Measurements from ENCODE around the gene GNG13. TPM values are rescaled to one million over a fixed set of nuclear protein-coding genes. Genes with fewer than 3 reads are reported as not detected.

GNG13 gene
- total RNA-seq, 2 donors from 2014 or later: not detected

DNA sequence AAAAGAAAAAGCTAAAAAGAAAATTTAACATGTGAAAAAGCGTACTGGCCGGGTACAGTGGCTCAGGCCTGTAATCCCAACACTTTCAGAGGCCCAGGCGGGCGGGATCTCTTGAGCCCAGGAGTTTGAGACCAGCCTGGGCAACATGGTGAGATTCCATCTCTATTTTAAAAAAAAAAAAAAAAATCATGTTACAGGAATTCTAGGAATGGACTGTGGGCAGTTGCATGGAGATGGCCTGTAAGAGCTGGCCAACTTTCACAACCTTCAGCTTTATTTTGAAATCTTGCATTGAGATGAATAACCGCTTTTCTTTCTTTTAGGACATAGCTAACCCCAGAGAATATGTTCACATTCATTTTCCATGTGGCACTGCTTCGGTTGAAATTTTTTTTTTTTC is 51.5 kb downstream of the GNG13 start:
- ATAC-seq: no peak

More for the DNA sequence above, 51.5 kb downstream of the GNG13 start:
- no peaks in the 10 kb centered on the region for H3K36me3 ChIP-seq (replicated peaks in 1 of 2; ENCODE audit: insufficient read depth in 1 of 2, low read depth in 2 of 2)
- intact Hi-C loops (cut with DNase I): no loop called here
- no peaks in the 10 kb centered on the region for H3K27me3 ChIP-seq
- H3K27ac ChIP-seq: no peak overlapping the region
- no peak for DNase-seq
- no peaks in the 10 kb centered on the region for H3K9me3 ChIP-seq
- WGBS, 2 donors: 68 to 73% methylated on average over 6 of the region's 6 CpGs
- H3K4me1 ChIP-seq: peaks cover 6% of the 10 kb centered on the region
- no peak overlapping the region for H3K4me3 ChIP-seq
- TF ChIP-seq, protein P1, sequence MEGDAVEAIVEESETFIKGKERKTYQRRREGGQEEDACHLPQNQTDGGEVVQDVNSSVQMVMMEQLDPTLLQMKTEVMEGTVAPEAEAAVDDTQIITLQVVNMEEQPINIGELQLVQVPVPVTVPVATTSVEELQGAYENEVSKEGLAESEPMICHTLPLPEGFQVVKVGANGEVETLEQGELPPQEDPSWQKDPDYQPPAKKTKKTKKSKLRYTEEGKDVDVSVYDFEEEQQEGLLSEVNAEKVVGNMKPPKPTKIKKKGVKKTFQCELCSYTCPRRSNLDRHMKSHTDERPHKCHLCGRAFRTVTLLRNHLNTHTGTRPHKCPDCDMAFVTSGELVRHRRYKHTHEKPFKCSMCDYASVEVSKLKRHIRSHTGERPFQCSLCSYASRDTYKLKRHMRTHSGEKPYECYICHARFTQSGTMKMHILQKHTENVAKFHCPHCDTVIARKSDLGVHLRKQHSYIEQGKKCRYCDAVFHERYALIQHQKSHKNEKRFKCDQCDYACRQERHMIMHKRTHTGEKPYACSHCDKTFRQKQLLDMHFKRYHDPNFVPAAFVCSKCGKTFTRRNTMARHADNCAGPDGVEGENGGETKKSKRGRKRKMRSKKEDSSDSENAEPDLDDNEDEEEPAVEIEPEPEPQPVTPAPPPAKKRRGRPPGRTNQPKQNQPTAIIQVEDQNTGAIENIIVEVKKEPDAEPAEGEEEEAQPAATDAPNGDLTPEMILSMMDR (IDR thresholded peaks at IDR 0.05): no peak
- TF ChIP-seq POLR2A (IDR thresholded peaks at IDR 0.05): no peak

MicroRNAs encoded within 50 kb of the gene (microRNA counts, 767-probe panel; counts per million panel counts)
- 0 to 736 counts per million in 2 donors for microRNA hsa-miR-662

Small RNA genes lying within 50 kb of the gene (microRNA-seq; reads per million reads assigned to microRNA genes)
- gene MIR662 (ENCODE audit: borderline number of aligned reads in 2 of 2, borderline replicate concordance in 2 of 2): 0 reads per million in 2 donors

Small RNA genes lying within 50 kb of the gene (small RNA-seq; reads per million reads assigned to genes)
- gene MIR662: not detected

Other genes with a start within 250 kb of the GNG13 start
- not detected for gene PRR35, start 240.3 kb downstream of the GNG13 start, total RNA-seq
- under 1 TPM in 1 of 2 donors, not detected in 1; 0.52 TPM for gene NHLRC4, start 233.7 kb downstream of the GNG13 start, total RNA-seq
- gene PIGQ, start 230.8 kb downstream of the GNG13 start, total RNA-seq: 10 to 100 TPM; 76.5 to 83.1 TPM
- 10 to 100 TPM; 37.2 to 41.0 TPM for gene RAB40C, start 210.7 kb downstream of the GNG13 start, total RNA-seq
- 1 to 10 TPM; 3.9 to 5.6 TPM for gene WFIKKN1, start 169.7 kb downstream of the GNG13 start, total RNA-seq
- 100 to 1,000 TPM in 1 of 2 donors, 10 to 100 TPM in 1; 76.8 to 115 TPM for gene METTL26, start 164.4 kb downstream of the GNG13 start, total RNA-seq
- gene MCRIP2, start 158.9 kb downstream of the GNG13 start, total RNA-seq: 10 to 100 TPM; 41.2 to 47.5 TPM
- gene WDR90, start 151.4 kb downstream of the GNG13 start, total RNA-seq: 100 to 1,000 TPM in 1 of 2 donors, 10 to 100 TPM in 1; 15.8 to 111 TPM
- gene RHOT2, start 132.6 kb downstream of the GNG13 start, total RNA-seq: 10 to 100 TPM; 65.6 to 89.0 TPM
- gene RHBDL1, start 125.1 kb downstream of the GNG13 start, total RNA-seq: 1 to 10 TPM; 1.8 to 4.3 TPM
- gene STUB1, start 120.3 kb downstream of the GNG13 start, total RNA-seq: 100 to 1,000 TPM in 1 of 2 donors, 10 to 100 TPM in 1; 63.3 to 205 TPM
- 100 to 1,000 TPM in 1 of 2 donors, 10 to 100 TPM in 1; 49.5 to 128 TPM for gene JMJD8, start 116.4 kb downstream of the GNG13 start, total RNA-seq
- gene WDR24, start 110.3 kb downstream of the GNG13 start, total RNA-seq: 10 to 100 TPM in 1 of 2 donors, 1 to 10 TPM in 1; 8.6 to 16.8 TPM
- gene FBXL16, start 94.9 kb downstream of the GNG13 start, total RNA-seq: 1 to 10 TPM; 1.0 to 2.3 TPM
- gene METRN, start 85.6 kb downstream of the GNG13 start, total RNA-seq: 10 to 100 TPM; 36.6 to 71.9 TPM
- gene ANTKMT, start 79.6 kb downstream of the GNG13 start, total RNA-seq: 100 to 1,000 TPM in 1 of 2 donors, 10 to 100 TPM in 1; 71.6 to 189 TPM
- gene CCDC78, start 74.3 kb downstream of the GNG13 start, total RNA-seq: not detected
- 1 to 10 TPM in 1 of 2 donors, not detected in 1; 2.6 TPM for gene HAGHL, start 73.6 kb downstream of the GNG13 start, total RNA-seq
- 10 to 100 TPM; 25.4 to 26.4 TPM for gene CIAO3, start 59.7 kb downstream of the GNG13 start, total RNA-seq
- gene MSLN, start 40.0 kb downstream of the GNG13 start, total RNA-seq: 1 to 10 TPM in 1 of 2 donors, not detected in 1; 2.1 TPM
- 10 to 100 TPM; 19.7 to 31.3 TPM for gene RPUSD1, start 12.4 kb downstream of the GNG13 start, total RNA-seq
- gene CHTF18, start 12.1 kb downstream of the GNG13 start, total RNA-seq: 10 to 100 TPM in 1 of 2 donors, 1 to 10 TPM in 1; 7.5 to 14.5 TPM
- 10 to 100 TPM; 15.8 to 20.1 TPM for gene LMF1, start 170.2 kb upstream of the GNG13 start, total RNA-seq
- 1 to 10 TPM; 2.6 to 3.3 TPM for gene SOX8, start 181.0 kb upstream of the GNG13 start, total RNA-seq

Measured in body of pancreas (tissue), 4 donors.